ENCODE data around the gene R3HDM1.

DNA sequence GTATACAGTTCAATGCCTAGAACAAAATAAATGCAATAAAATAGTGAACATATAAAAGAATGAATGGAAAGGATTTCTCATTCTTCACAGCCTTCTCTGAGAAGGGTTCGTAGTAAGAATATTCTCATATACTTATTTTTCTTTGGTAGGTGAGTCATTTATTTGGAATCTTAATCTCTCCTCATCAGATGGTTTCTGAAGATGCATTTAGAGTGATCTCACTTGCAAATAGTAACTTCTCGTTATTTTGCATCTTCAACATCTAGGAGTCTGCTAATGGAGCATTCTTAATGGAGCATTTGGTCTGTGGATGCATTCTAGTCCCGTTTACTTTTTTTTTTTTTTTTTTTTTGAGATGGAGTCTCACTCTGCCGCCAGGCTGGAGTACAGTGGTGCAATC lies 214.3 kb downstream of the R3HDM1 start:
- TF ChIP-seq, protein P1, sequence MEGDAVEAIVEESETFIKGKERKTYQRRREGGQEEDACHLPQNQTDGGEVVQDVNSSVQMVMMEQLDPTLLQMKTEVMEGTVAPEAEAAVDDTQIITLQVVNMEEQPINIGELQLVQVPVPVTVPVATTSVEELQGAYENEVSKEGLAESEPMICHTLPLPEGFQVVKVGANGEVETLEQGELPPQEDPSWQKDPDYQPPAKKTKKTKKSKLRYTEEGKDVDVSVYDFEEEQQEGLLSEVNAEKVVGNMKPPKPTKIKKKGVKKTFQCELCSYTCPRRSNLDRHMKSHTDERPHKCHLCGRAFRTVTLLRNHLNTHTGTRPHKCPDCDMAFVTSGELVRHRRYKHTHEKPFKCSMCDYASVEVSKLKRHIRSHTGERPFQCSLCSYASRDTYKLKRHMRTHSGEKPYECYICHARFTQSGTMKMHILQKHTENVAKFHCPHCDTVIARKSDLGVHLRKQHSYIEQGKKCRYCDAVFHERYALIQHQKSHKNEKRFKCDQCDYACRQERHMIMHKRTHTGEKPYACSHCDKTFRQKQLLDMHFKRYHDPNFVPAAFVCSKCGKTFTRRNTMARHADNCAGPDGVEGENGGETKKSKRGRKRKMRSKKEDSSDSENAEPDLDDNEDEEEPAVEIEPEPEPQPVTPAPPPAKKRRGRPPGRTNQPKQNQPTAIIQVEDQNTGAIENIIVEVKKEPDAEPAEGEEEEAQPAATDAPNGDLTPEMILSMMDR (IDR thresholded peaks at IDR 0.05) = no peak
- TF ChIP-seq POLR2A (IDR thresholded peaks at IDR 0.05) = no peak

All from body of pancreas (tissue), 4 donors.